GM23338 (cell line): ENCODE results near the gene CRKL.

Experiments
- CREB1 ChIP-seq: fragments of 250-450 bp; sonication (Bioruptor Pico); IDR thresholded peaks from 2 replicates; pipeline ENCODE4 v1.5.0; 2020; ENCODE audit warnings: low read depth, mild to moderate bottlenecking, moderate library complexity
- CTCF ChIP-seq, 2 experiments: fragments of 200-600 bp in 1 of 2; sonication (generic) in 1 of 2; conservative IDR thresholded peaks; 2 replicates each; pipeline versions ENCODE4 v1.5.1 to v1.6.1; 2016 to 2017; ENCODE audit warnings: antibody characterized with exemption in 2 of 2, low read depth in 2 of 2, mild to moderate bottlenecking in 2 of 2, moderate library complexity in 1 of 2
- ETS1 ChIP-seq: IDR thresholded peaks from 2 replicates; pipeline ENCODE4 v1.6.1; 2016; ENCODE audit warnings: antibody characterized with exemption
- EZH2 ChIP-seq: fragments of 200-600 bp; sonication (generic); IDR thresholded peaks from one replicate; pipeline ENCODE4 v1.8.0; 2017; ENCODE audit warnings: antibody characterized with exemption, mild to moderate bottlenecking, low read depth; ENCODE audit not compliant: unreplicated experiment
- EZH2phosphoT487 ChIP-seq: fragments of 200-600 bp; sonication (generic); IDR thresholded peaks from one replicate; pipeline ENCODE4 v1.8.1; 2018; ENCODE audit warnings: antibody characterized with exemption; ENCODE audit not compliant: unreplicated experiment
- JUNB ChIP-seq: IDR thresholded peaks from one replicate; pipeline ENCODE4 v1.6.1; 2016; ENCODE audit warnings: antibody characterized with exemption; ENCODE audit not compliant: unreplicated experiment
- POLR2AphosphoS5 ChIP-seq: IDR thresholded peaks from 2 replicates; pipeline ENCODE4 v1.6.1; 2016; ENCODE audit warnings: antibody characterized with exemption, low read depth
- REST ChIP-seq: IDR thresholded peaks from one replicate; pipeline ENCODE4 v1.6.1; 2018; ENCODE audit warnings: antibody characterized with exemption; ENCODE audit not compliant: unreplicated experiment
- ZNF114 ChIP-seq: fragments of 250-450 bp; sonication (Bioruptor Pico); IDR thresholded peaks from 2 replicates; pipeline ENCODE4 v1.5.0; 2020; ENCODE audit warnings: mild to moderate bottlenecking, moderate library complexity
- ZNF331 ChIP-seq: fragments of 250-450 bp; sonication (Bioruptor Pico); IDR thresholded peaks from 2 replicates; pipeline ENCODE4 v1.5.0; 2020; ENCODE audit warnings: low read depth, mild to moderate bottlenecking, moderate library complexity

GRCh38 chr22:20890975-20891374 lies 26.2 kb upstream of the CRKL start:
- TF ChIP-seq POLR2AphosphoS5 (no peak), CTCF (conservative IDR thresholded peaks at IDR 0.05; ENCODE audit: low read depth in 2 of 2) (no peak), EZH2phosphoT487 (no peak), ZNF331 (no peak), EZH2 (no peak), ETS1 (no peak), REST (no peak), ZNF114 (no peak), JUNB (no peak), CREB1 (CRISPR knock-in tag) (no peak)
